ENCODE results near the gene OR51G1.
"Not testable (repeated sequence)": the region's sequence is repeated elsewhere in the genome, so short reads cannot be mapped to it uniquely, and the experiment has no call there.

OR51G1 gene

GRCh38 chr11:4924239-4924638, at the start of gene OR51G1:
Gene OR51G1, minus strand, starts transcription at chr11:4924339. Its CDS starts 0 bp downstream, at chr11:4924339.
- DNase-seq: no peak

GRCh38 chr11:4962816-4963215, 38.7 kb upstream of the OR51G1 start:
- DNase-seq: no peak

- no peak for DNase-seq
Observed at GRCh38 chr11:4960877-4961276, 36.7 kb upstream of the OR51G1 start.

GRCh38 chr11:4957396-4957795, 33.3 kb upstream of the OR51G1 start:
- no peak for DNase-seq

- DNase-seq: not testable (repeated sequence)
Observed at GRCh38 chr11:4955613-4956012, 31.5 kb upstream of the OR51G1 start, which contains the start of gene OR51A2. Gene OR51A2, minus strand, starts transcription at chr11:4955713. Its CDS starts 0 bp downstream, at chr11:4955713.

- DNase-seq: no peak
Observed at GRCh38 chr11:4947505-4947904, 23.4 kb upstream of the OR51G1 start, which contains the start of gene OR51A4. Gene OR51A4, minus strand, starts transcription at chr11:4947605. Its CDS starts 505 bp downstream, at chr11:4947100.

- no peak for DNase-seq
Observed at GRCh38 chr11:4936745-4937144, 12.6 kb upstream of the OR51G1 start.

- no peak for DNase-seq
Observed at GRCh38 chr11:4932751-4933150, 8.6 kb upstream of the OR51G1 start.

GRCh38 chr11:4926608-4927007, 2.5 kb upstream of the OR51G1 start:
- DNase-seq: no peak

GRCh38 chr11:4922304-4922703, 1.8 kb downstream of the OR51G1 start:
- no peak for DNase-seq

- DNase-seq: no peak
Observed at GRCh38 chr11:4921796-4922195, 2.3 kb downstream of the OR51G1 start.

GRCh38 chr11:4919250-4919649, 4.9 kb downstream of the OR51G1 start, which contains the start of gene OR51G2:
Gene OR51G2, minus strand, starts transcription at chr11:4919350. Its CDS starts 3,687 bp downstream, at chr11:4915663.
- no peak for DNase-seq

- DNase-seq: no peak
Observed at GRCh38 chr11:4916581-4916980, 7.6 kb downstream of the OR51G1 start.

- no peak for DNase-seq
Observed at GRCh38 chr11:4903484-4903883, 20.7 kb downstream of the OR51G1 start, which contains the start of gene OR51A7. Gene OR51A7, plus strand, starts transcription at chr11:4903783. Its CDS starts 3,587 bp downstream, at chr11:4907370.

GRCh38 chr11:4891996-4892640, 32.0 kb downstream of the OR51G1 start:
- DNase-seq: no peak

- no peak for DNase-seq
Observed at GRCh38 chr11:4890279-4890678, 33.9 kb downstream of the OR51G1 start.

- DNase-seq: no peak
Observed at GRCh38 chr11:4887591-4887990, 36.5 kb downstream of the OR51G1 start.

- DNase-seq: no peak
Observed at GRCh38 chr11:4886186-4886585, 38.0 kb downstream of the OR51G1 start.

- DNase-seq: no peak
Observed at GRCh38 chr11:4884361-4884760, 39.8 kb downstream of the OR51G1 start.

- no peak for DNase-seq
Observed at GRCh38 chr11:4882543-4882942, 41.6 kb downstream of the OR51G1 start.

GRCh38 chr11:4881860-4882500, 42.2 kb downstream of the OR51G1 start, which contains the start of gene OR51T1:
Gene OR51T1, plus strand, starts transcription at chr11:4881900. Its CDS starts 0 bp downstream, at chr11:4881900.
- DNase-seq: no peak

- no peak for DNase-seq
Observed at GRCh38 chr11:4881188-4881587, 43.0 kb downstream of the OR51G1 start.

Measured in stimulated activated CD4-positive, alpha-beta T cell treated with anti-CD3 and anti-CD28 coated beads, Interleukin-15, amount 100 ng/mL, for 24 hours (primary cell).